Heart right ventricle (tissue), 16 donors: ENCODE results near the gene SLC22A8. TPM values are rescaled to one million over a fixed set of nuclear protein-coding genes. Genes with fewer than 3 reads are reported as not detected.
"Not testable (repeated sequence)": the region's sequence is repeated elsewhere in the genome, so short reads cannot be mapped to it uniquely, and the experiment has no call there.

Source experiments
- ATAC-seq, 8 donors: fragments of 200-7000 bp; cut with Tn5 transposase; one replicate each; pipeline ENCODE4 v1.9.1; 2020; ENCODE audit warnings: mild to moderate bottlenecking in 8 of 8, moderate library complexity in 8 of 8, moderate number of reproducible peaks in 1 of 8
- DNase-seq, 2 donors: peaks; one replicate each; pipeline ENCODE4 v3.0.0-alpha.2; 2020
- H3K27ac ChIP-seq, 10 donors: fragments of 200-600 bp; sonication (generic) in 2 of 10; one replicate each; pipeline versions ENCODE4 v1.5.0 to v1.8.0; 2020 to 2022; ENCODE audit warnings: mild to moderate bottlenecking in 3 of 10
- H3K27me3 ChIP-seq, 7 donors: fragments of 200-600 bp; one replicate each; pipeline ENCODE4 v1.8.0; 2021 to 2022; ENCODE audit warnings: mild to moderate bottlenecking in 2 of 7
- H3K36me3 ChIP-seq, 9 donors: fragments of 200-600 bp; sonication (generic) in 1 of 9; one replicate each; pipeline versions ENCODE4 v1.5.0 to v1.8.0; 2020 to 2022; ENCODE audit warnings: mild to moderate bottlenecking in 2 of 9
- H3K4me1 ChIP-seq, 9 donors: fragments of 200-600 bp; sonication (generic) in 1 of 9; one replicate each; pipeline versions ENCODE4 v1.5.0 to v1.8.0; 2020 to 2022; ENCODE audit warnings: mild to moderate bottlenecking in 4 of 9
- H3K4me3 ChIP-seq, 10 donors: fragments of 200-600 bp; sonication (generic) in 2 of 10; one replicate each; pipeline versions ENCODE4 v1.5.0 to v1.8.0; 2020 to 2022; ENCODE audit warnings: mild to moderate bottlenecking in 7 of 10, moderate library complexity in 2 of 10
- H3K9me3 ChIP-seq, 11 donors: fragments of 200-600 bp in 10 of 11; sonication (generic) in 2 of 11; one replicate each; pipeline versions ENCODE4 v1.5.0 to v1.8.0; 2013 to 2022; ENCODE audit warnings: mild to moderate bottlenecking in 2 of 11, control low read depth in 1 of 11, moderate library complexity in 1 of 11
- CTCF ChIP-seq, 9 donors: fragments of 200-600 bp; sonication (generic) in 2 of 9; IDR thresholded peaks; one replicate each; pipeline versions ENCODE4 v1.5.0 to v1.8.0; 2021 to 2022; ENCODE audit warnings: antibody characterized with exemption in 9 of 9, mild to moderate bottlenecking in 5 of 9, moderate library complexity in 1 of 9
- WGBS, 2 donors: extraction: QIAGEN DNeasy Blood & Tissue Kit; methylation state at CpG; one replicate each; pipeline ENCODE4 v1.1.7; 2013; ENCODE audit warnings: inconsistent platforms in 1 of 2; 5-methylcytosine and 5-hydroxymethylcytosine counted together
- intact Hi-C, 10 donors: fragments of 100-400 bp; cut with DNase I; formaldehyde crosslinking; loops; one replicate each; pipeline versions ENCODE4 v1.11.1 to v1.14.2; 2022
- long read RNA-seq, 3 donors: library from polyadenylated mRNA; unstranded; transcript quantifications; one replicate each; pipeline ENCODE4 v2.0.0, GENCODE V29; 2020 to 2021
- polyA plus RNA-seq, 2 donors: library from polyadenylated mRNA; stranded (reverse); fragments of 200-250 nt; gene quantifications; one replicate each; pipeline ENCODE4 v1.2.3, GENCODE V29; 2013
- total RNA-seq, 10 donors: library from RNA; stranded (reverse); fragmentation: NEBNext Ultra II Directional in 3 of 10; extraction: Animal tissue kit (Norgen Biotek cat#: 25700) in 3 of 10; gene quantifications; one replicate each; pipeline versions ENCODE4 v1.2.1 to v1.2.4, GENCODE V29; 2021 to 2023
- donor health status: Arrhythmogenic right ventricular cardiomyopathy.
- donor health status: ischemic (EF 13 %, LVEDD 7.1; RV severe dilation, severe dysfunction).
- donor health status: healthy with polysubstance abuse.
- donor health status: DM: no; HTN: yes; CAD: no.
- donor health status: DM: no; HTN: no; CAD: no.
- donor health status: ischemic (EF 25% LVEDD 6.9; RV normal size, moderate dysfunction).
- donor health status: ischemic (EF 25% LVEDD 5.7; RV mildly dilated, moderate dysfunction).
- donor health status: healthy.
- donor health status: DM: yes; HTN: yes; CAD: no.
- donor health status: Ischemic cardiomyopathy.
- donor health status: ischemic (EF 35%, LVEDD 5.7; RV mildly dilated, moderate dysfunction).
- donor health status: nonischemic (EF 11% LVEDD 7.7; RV severe dilation, severe dysfunction).
- donor health status: DM: yes; HTN: yes; CAD: no.
- donor health status: PGD.
- donor health status: ischemic (EF 29% LVEDD 5.4; RV normal size, mild dysfunction).
- donor health status: nonischemic (EF 23%, LVEDD 6.1; RV moderate dilation, normal function).

SLC22A8 gene, protein sequence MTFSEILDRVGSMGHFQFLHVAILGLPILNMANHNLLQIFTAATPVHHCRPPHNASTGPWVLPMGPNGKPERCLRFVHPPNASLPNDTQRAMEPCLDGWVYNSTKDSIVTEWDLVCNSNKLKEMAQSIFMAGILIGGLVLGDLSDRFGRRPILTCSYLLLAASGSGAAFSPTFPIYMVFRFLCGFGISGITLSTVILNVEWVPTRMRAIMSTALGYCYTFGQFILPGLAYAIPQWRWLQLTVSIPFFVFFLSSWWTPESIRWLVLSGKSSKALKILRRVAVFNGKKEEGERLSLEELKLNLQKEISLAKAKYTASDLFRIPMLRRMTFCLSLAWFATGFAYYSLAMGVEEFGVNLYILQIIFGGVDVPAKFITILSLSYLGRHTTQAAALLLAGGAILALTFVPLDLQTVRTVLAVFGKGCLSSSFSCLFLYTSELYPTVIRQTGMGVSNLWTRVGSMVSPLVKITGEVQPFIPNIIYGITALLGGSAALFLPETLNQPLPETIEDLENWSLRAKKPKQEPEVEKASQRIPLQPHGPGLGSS
- total RNA-seq (not detected), polyA plus RNA-seq (not detected)
- long read RNA-seq, donor 1 = 0 reads
- long read RNA-seq, donor 2 = 0 reads
- long read RNA-seq, donor 3 = 0 reads

GRCh38 chr11:63015521-63016215 is at the start of gene SLC22A8:
TSS of gene SLC22A8 (minus strand) at chr11:63015841. CDS start at chr11:63014958, 883 bp downstream.
- ATAC-seq = peak in 5 of 8 donors; percentile 12 to 69 (median 59)
- intact Hi-C loops = no loop called here
- no peaks in the 10 kb centered on the region for H3K9me3 ChIP-seq
- 52 to 58% methylated on average over 18 of the region's 18 CpGs for WGBS, 2 donors
- H3K4me1 ChIP-seq = peaks cover 0 to 16% (median 0%) of the 10 kb centered on the region in 9 donors
- no peaks in the 10 kb centered on the region for H3K36me3 ChIP-seq
- TF ChIP-seq CTCF (IDR thresholded peaks at IDR 0.05) = no peak
- H3K4me3 ChIP-seq = no peak within 1 kb of the TSS
- no peak within 1 kb of the TSS for H3K27ac ChIP-seq
- H3K27me3 ChIP-seq = peaks cover 0 to 30% (median 4%) of the 10 kb centered on the region in 7 donors
- DNase-seq = no peak

- H3K27me3 ChIP-seq, intact Hi-C loops, DNase-seq, H3K4me3 ChIP-seq, H3K27ac ChIP-seq, H3K36me3 ChIP-seq, H3K4me1 ChIP-seq, ATAC-seq: not testable (repeated sequence)
- peaks cover 0 to 28% (median 0%) of the 10 kb centered on the region in 11 donors for H3K9me3 ChIP-seq
- 28 to 61% methylated on average over 1 of the region's 1 CpG for WGBS, 2 donors
Observed at GRCh38 chr11:63046203-63046602, 30.6 kb upstream of the SLC22A8 start.

GRCh38 chr11:63042596-63042995 is 27.0 kb upstream of the SLC22A8 start:
- no peaks in the 10 kb centered on the region for H3K4me1 ChIP-seq
- no peak overlapping the region for H3K4me3 ChIP-seq
- intact Hi-C loops = no loop called here
- ATAC-seq (no peak), DNase-seq (no peak)
- H3K27ac ChIP-seq = no peak overlapping the region
- 88 to 91% methylated on average over 3 of the region's 3 CpGs for WGBS, 2 donors
- TF ChIP-seq CTCF (IDR thresholded peaks at IDR 0.05) = no peak
- H3K27me3 ChIP-seq = peaks cover 0 to 8% (median 0%) of the 10 kb centered on the region in 7 donors
- H3K9me3 ChIP-seq = peaks cover 0 to 14% (median 0%) of the 10 kb centered on the region in 11 donors
- H3K36me3 ChIP-seq = no peaks in the 10 kb centered on the region

GRCh38 chr11:63032457-63032856 is 16.8 kb upstream of the SLC22A8 start:
- H3K4me3 ChIP-seq = no peak overlapping the region
- H3K4me1 ChIP-seq = peaks cover 0 to 3% (median 0%) of the 10 kb centered on the region in 9 donors
- H3K27me3 ChIP-seq = peaks cover 0 to 27% (median 0%) of the 10 kb centered on the region in 7 donors
- H3K9me3 ChIP-seq = peaks cover 0 to 9% (median 0%) of the 10 kb centered on the region in 11 donors
- ATAC-seq (no peak), DNase-seq (no peak)
- TF ChIP-seq CTCF (IDR thresholded peaks at IDR 0.05) = no peak
- whole genome bisulfite sequencing, 2 donors = 88% methylated on average over 4 of the region's 4 CpGs
- no peaks in the 10 kb centered on the region for H3K36me3 ChIP-seq
- intact Hi-C loops = loop anchor here in 6 of 10 donors (5.0 to 10.0 kb wide), 3 partner anchors 180 to 602 kb away; no protein-coding TSS in a partner anchor
- no peak overlapping the region for H3K27ac ChIP-seq
